Keratinocyte (primary cell): ENCODE data around the gene SUGCT. TPM values are rescaled to one million over a fixed set of nuclear protein-coding genes. Genes with fewer than 3 reads are reported as not detected.

ENCODE experiments used
- DNase-seq: peaks from one replicate; pipeline ENCODE4 v3.0.0-alpha.2; 2011; ENCODE audit warnings: low read depth, missing footprints, low spot score
- FAIRE-seq: peaks from 2 replicates; lab custom pipeline; 2011; peaks lifted over from hg19 to GRCh38; lab: Jason Lieb, UNC
- H2AFZ ChIP-seq: 2 replicates; pipeline ENCODE4 v1.6.0; 2012; ENCODE audit warnings: low read length, control low read depth, inconsistent platforms; ENCODE audit not compliant: control insufficient read depth
- H3K27ac ChIP-seq: 2 replicates; pipeline ENCODE4 v1.5.1; 2011; ENCODE audit warnings: low read length; ENCODE audit not compliant: control insufficient read depth, insufficient read depth
- H3K27me3 ChIP-seq: 3 replicates; pipeline ENCODE4 v1.6.0; 2011; ENCODE audit warnings: low read length; ENCODE audit not compliant: control insufficient read depth, insufficient read depth; ENCODE audit errors: extremely low read depth
- H3K36me3 ChIP-seq, 2 experiments: 2 replicates in 1 of 2; 3 replicates in 1 of 2; pipeline ENCODE4 v1.5.1; 2011; ENCODE audit warnings: low read length in 2 of 2, mild to moderate bottlenecking in 1 of 2; ENCODE audit not compliant: control insufficient read depth in 2 of 2, insufficient read depth in 2 of 2; ENCODE audit errors: extremely low read depth in 1 of 2
- H3K4me1 ChIP-seq: 3 replicates; pipeline ENCODE4 v1.5.1; 2011; ENCODE audit warnings: low read length; ENCODE audit not compliant: control insufficient read depth, insufficient read depth; ENCODE audit errors: extremely low read depth
- H3K4me2 ChIP-seq: 3 replicates; pipeline ENCODE4 v1.6.0; 2011; ENCODE audit warnings: low read depth, low read length; ENCODE audit not compliant: control insufficient read depth, insufficient read depth; ENCODE audit errors: extremely low read depth
- H3K4me3 ChIP-seq, 3 experiments: fragments of 200-600 bp in 1 of 3; sonication (generic) in 1 of 3; 2 replicates in 2 of 3; 3 replicates in 1 of 3; pipeline ENCODE4 v1.5.1; 2011 to 2016; ENCODE audit warnings: low read length in 3 of 3, mild to moderate bottlenecking in 3 of 3, control low read depth in 2 of 3, inconsistent platforms in 1 of 3, low read depth in 1 of 3, mixed read lengths in 1 of 3, mixed run types in 1 of 3, moderate library complexity in 1 of 3; ENCODE audit not compliant: control insufficient read depth in 2 of 3, insufficient read depth in 2 of 3; ENCODE audit errors: extremely low read depth in 1 of 3
- H3K79me2 ChIP-seq: 2 replicates; pipeline ENCODE4 v1.6.0; 2012; ENCODE audit warnings: low read length; ENCODE audit not compliant: control insufficient read depth, insufficient read depth
- H3K9ac ChIP-seq: 3 replicates; pipeline ENCODE4 v1.6.0; 2011; ENCODE audit warnings: low read length; ENCODE audit not compliant: control insufficient read depth, insufficient read depth; ENCODE audit errors: extremely low read depth
- H3K9me1 ChIP-seq: 3 replicates; pipeline ENCODE4 v1.6.0; 2011; ENCODE audit warnings: low read length; ENCODE audit not compliant: control insufficient read depth, insufficient read depth; ENCODE audit errors: extremely low read depth
- H3K9me3 ChIP-seq: 2 replicates; pipeline ENCODE4 v1.5.1; 2012; ENCODE audit warnings: low read depth, low read length; ENCODE audit not compliant: control insufficient read depth
- H4K20me1 ChIP-seq: 3 replicates; pipeline ENCODE4 v1.6.0; 2011; ENCODE audit warnings: low read length; ENCODE audit not compliant: control insufficient read depth, insufficient read depth; ENCODE audit errors: extremely low read depth
- EZH2 ChIP-seq: IDR thresholded peaks from one replicate; pipeline ENCODE4 v1.6.1; 2012; ENCODE audit warnings: inconsistent platforms, mild to moderate bottlenecking, low read length, moderate library complexity
- dilution Hi-C: fragments of 300-500 bp; cut with MboI; formaldehyde crosslinking; loops from one replicate; pipeline ENCODE4 v1.7.0; 2020; ENCODE audit warnings: low sequenced_read_pairs; ENCODE audit not compliant: extremely low pct_ligation_motif_present
- polyA plus RNA-seq, 5 experiments: library from polyadenylated mRNA; depleted of rRNA in 3 of 5; stranded (reverse) in 3 of 5; stranded (forward) in 1 of 5; unstranded in 1 of 5; fragments of >200 nt; gene quantifications; 1 replicate in 1 of 5; 2 replicates in 3 of 5; 3 replicates in 1 of 5; pipeline versions ENCODE4 v1.2.1 to v1.2.3, GENCODE V29; 2011 to 2012; ENCODE audit warnings: missing spikeins in 2 of 5, low read depth in 1 of 5, low replicate concordance in 1 of 5
- TF ChIP-seq, protein P1 (sequence below), 3 experiments: IDR thresholded peaks in 1 of 3; conservative IDR thresholded peaks in 1 of 3; optimal IDR thresholded peaks in 1 of 3; 2 replicates in 2 of 3; 3 replicates in 1 of 3; pipeline versions ENCODE3 to v1.5.1; 2011; ENCODE audit warnings: low read length in 3 of 3, mild to moderate bottlenecking in 3 of 3, moderate library complexity in 2 of 3, control low read depth in 1 of 3, inconsistent platforms in 1 of 3; ENCODE audit not compliant: insufficient read depth in 2 of 3; ENCODE audit errors: extremely low read depth in 1 of 3

The SUGCT gene
- polyA plus RNA-seq, 1 donor (not counting 4 experiments of a cell fraction or from before 2014, with no cell fraction given), result 134 TPM

DNA sequence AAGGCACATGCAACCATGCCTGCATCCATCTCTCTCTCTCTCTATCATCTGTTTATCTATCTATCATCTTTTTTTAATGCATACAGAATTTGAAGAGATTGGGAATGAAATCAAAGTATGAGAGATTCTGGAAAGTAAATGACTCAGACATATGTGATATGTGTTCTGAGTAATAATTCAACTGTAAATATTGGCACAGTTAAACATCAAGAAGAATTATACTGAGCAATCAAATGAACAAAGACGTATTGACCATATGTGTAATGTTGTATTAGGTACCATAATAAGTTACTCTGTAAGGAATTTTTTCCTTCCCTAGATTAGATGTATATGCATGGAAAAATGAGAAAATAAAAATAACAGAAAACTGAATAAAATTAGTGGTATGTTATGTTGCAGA, 108.3 kb downstream of the SUGCT start:
- no peak for DNase-seq
- dilution Hi-C loops, result no loop called here
- no peak overlapping the region for H3K4me3 ChIP-seq
- H3K4me1 ChIP-seq, result no peaks in the 10 kb centered on the region
- no peak overlapping the region for H3K9ac ChIP-seq
- TF ChIP-seq, protein P1, sequence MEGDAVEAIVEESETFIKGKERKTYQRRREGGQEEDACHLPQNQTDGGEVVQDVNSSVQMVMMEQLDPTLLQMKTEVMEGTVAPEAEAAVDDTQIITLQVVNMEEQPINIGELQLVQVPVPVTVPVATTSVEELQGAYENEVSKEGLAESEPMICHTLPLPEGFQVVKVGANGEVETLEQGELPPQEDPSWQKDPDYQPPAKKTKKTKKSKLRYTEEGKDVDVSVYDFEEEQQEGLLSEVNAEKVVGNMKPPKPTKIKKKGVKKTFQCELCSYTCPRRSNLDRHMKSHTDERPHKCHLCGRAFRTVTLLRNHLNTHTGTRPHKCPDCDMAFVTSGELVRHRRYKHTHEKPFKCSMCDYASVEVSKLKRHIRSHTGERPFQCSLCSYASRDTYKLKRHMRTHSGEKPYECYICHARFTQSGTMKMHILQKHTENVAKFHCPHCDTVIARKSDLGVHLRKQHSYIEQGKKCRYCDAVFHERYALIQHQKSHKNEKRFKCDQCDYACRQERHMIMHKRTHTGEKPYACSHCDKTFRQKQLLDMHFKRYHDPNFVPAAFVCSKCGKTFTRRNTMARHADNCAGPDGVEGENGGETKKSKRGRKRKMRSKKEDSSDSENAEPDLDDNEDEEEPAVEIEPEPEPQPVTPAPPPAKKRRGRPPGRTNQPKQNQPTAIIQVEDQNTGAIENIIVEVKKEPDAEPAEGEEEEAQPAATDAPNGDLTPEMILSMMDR (optimal IDR thresholded peaks at IDR 0.05 in 1 of 3, IDR thresholded peaks at IDR 0.05 in 1 of 3, conservative IDR thresholded peaks at IDR 0.05 in 1 of 3; ENCODE audit: extremely low read depth in 1 of 3, insufficient read depth in 2 of 3, low read length in 3 of 3), result no peak
- TF ChIP-seq EZH2, result no peak
- no peak overlapping the region for H3K27ac ChIP-seq
- no peaks in the 10 kb centered on the region for H3K79me2 ChIP-seq
- H4K20me1 ChIP-seq, result no peaks in the 10 kb centered on the region
- FAIRE-seq, result no peak
- no peaks in the 10 kb centered on the region for H3K9me1 ChIP-seq
- H3K36me3 ChIP-seq, result no peaks in the 10 kb centered on the region
- H3K9me3 ChIP-seq, result no peaks in the 10 kb centered on the region
- no peak overlapping the region for H2AFZ ChIP-seq
- no peak overlapping the region for H3K4me2 ChIP-seq
- no peaks in the 10 kb centered on the region for H3K27me3 ChIP-seq

DNA sequence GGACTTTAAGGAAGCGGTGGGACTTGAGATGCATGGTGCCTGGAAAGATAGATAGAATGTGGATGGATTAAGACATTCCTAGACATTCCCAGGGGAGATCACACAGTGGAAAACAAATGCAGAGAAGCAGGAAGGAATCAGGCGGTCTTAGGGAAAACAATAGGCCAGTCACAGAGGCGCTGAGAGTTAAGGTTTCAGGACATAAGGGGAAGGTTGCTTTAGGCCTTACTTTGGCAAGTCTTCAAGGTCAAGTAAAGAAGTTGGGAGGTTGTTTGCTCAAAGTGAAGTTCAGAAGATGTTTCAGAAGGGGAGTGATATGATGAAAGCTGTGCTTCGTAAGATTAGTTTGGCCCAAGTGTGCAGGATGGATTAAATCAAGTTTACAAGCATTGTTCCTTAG, 109.4 kb downstream of the SUGCT start:
- TF ChIP-seq, protein P1 (optimal IDR thresholded peaks at IDR 0.05 in 1 of 3, IDR thresholded peaks at IDR 0.05 in 1 of 3, conservative IDR thresholded peaks at IDR 0.05 in 1 of 3; ENCODE audit: extremely low read depth in 1 of 3, insufficient read depth in 2 of 3, low read length in 3 of 3), result no peak
- TF ChIP-seq EZH2, result no peak

More for the DNA sequence above, 109.4 kb downstream of the SUGCT start:
- Histone ChIP-seq H2AFZ (no peak overlapping the region), H3K27ac (no peak overlapping the region), H3K27me3 (no peaks in the 10 kb centered on the region), H3K36me3 (no peaks in the 10 kb centered on the region), H3K4me1 (no peaks in the 10 kb centered on the region), H4K20me1 (no peaks in the 10 kb centered on the region), H3K4me3 (no peak overlapping the region), H3K79me2 (no peaks in the 10 kb centered on the region), H3K9me1 (no peaks in the 10 kb centered on the region), H3K9ac (no peak overlapping the region), H3K9me3 (no peaks in the 10 kb centered on the region), H3K4me2 (no peak overlapping the region)
- FAIRE-seq (no peak), DNase-seq (no peak)
- dilution Hi-C loops, result no loop called here
